SK-N-SH treated with all-trans-retinoic acid at 6 μM for 48 hours (cell line): ENCODE measurements around the gene IGFL1.

Experiments
- BACH2 ChIP-seq: fragments of 250-450 bp; sonication (Bioruptor Pico); IDR thresholded peaks from 2 replicates; pipeline ENCODE4 v1.9.0; 2021; ENCODE audit warnings: mild to moderate bottlenecking, borderline replicate concordance
- CSDC2 ChIP-seq: fragments of 250-450 bp; sonication (Bioruptor Pico); IDR thresholded peaks from 2 replicates; pipeline ENCODE4 v1.5.0; 2020; ENCODE audit warnings: mild to moderate bottlenecking, moderate library complexity
- ISL1 ChIP-seq: fragments of 250-450 bp; sonication (Bioruptor Pico); IDR thresholded peaks from 2 replicates; pipeline ENCODE4 v2.1.2; 2022; ENCODE audit warnings: mild to moderate bottlenecking, moderate library complexity

DNA sequence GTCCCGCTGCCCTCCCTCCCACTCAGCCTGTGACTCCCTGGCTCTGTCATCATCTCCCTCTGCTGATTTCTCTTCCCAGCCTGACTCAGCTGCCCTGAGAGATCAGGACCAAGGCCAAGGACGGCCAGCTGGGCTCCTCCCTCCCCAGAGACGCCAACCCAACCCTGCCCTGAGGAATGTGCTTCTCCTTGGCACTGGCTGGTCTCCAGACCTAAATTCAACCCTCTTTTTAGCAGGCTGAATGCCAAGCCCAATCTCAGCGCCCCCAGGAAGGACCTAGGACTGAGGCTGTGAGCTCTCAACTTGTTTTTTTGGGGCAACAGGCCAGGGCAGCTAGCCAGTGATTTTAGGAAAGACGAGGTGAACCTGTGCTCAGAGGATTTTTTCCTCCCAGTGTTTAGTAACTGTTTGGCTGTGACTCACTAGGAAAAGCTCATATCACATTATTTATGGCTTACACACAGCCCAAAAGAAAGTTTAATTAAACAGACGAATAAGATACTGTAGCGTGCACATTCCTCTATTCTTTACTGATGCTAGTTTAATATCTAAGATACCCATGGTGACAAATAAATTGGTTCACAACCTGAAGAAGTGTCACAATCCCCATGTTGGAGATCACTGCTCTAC is 7.4 kb upstream of the IGFL1 start:
- TF ChIP-seq BACH2 (CRISPR knock-in tag): no peak
- TF ChIP-seq ISL1 (CRISPR knock-in tag): no peak
- TF ChIP-seq CSDC2: no peak
